ENCODE data around the gene PTOV1. TPM values are rescaled to one million over a fixed set of nuclear protein-coding genes. Genes with fewer than 3 reads are reported as not detected.

PTOV1 gene
- total and polyA plus RNA-seq, 4 donors: 38.0 to 52.3 (median 41.3) TPM

DNA sequence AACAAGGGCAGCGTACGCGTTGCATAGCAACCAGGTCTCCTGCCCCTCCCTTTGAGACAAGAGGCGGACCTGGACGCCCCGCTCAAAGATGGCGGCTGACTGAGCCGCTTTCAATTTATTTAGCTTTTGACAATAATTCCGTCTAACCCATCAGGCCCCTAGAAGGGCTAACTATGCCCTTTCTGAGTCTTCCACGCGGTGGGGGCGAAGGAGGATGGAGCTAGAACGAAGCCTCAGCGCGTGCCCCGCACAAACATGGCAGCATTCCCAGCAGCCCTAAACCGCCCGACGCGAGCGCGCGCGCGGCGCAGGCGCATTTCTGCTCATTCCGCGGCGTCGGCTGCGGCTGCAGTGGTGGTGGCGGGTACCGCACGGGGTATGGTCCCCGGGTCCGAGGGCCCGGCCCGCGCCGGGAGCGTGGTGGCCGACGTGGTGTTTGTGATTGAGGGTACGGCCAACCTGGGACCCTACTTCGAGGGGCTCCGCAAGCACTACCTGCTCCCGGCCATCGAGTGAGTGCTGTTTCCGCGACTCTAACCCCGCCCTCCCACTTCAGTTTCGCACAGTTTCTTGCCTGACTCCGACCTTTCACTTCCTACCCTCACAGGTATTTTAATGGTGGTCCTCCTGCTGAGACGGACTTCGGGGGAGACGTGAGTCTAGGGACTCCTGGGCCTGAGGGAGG lies 32.9 kb upstream of the PTOV1 start, which contains the start of gene MED25:
Gene MED25 (plus strand): TSS at position 326 of the 685 bp plus-strand sequence. CDS start 53 bp downstream, at position 379.
- H3K4me3 ChIP-seq (ENCODE audit: low read depth in 1 of 3, low read length in 3 of 3): peak within 1 kb of the TSS; percentile 72 to 92 (median 91)
- TF ChIP-seq TAF1 (conservative IDR thresholded peaks at IDR 0.05) (no peak), ATF3 (IDR thresholded peaks at IDR 0.05) (no peak), REST (IDR thresholded peaks at IDR 0.05) (no peak), HNF4A (conservative IDR thresholded peaks at IDR 0.05) (no peak), YY1 (IDR thresholded peaks at IDR 0.05) (peak; percentile 100), EGR1 (IDR thresholded peaks at IDR 0.05; ENCODE audit: low read depth in 2 of 2) (no peak), RAD21 (IDR thresholded peaks at IDR 0.05) (peak in 1 of 2 donors; percentile 44), JUND (IDR thresholded peaks at IDR 0.05) (no peak), SP1 (IDR thresholded peaks at IDR 0.05) (no peak), FOXA2 (IDR thresholded peaks at IDR 0.05) (no peak), RXRA (IDR thresholded peaks at IDR 0.05) (no peak), HNF4G (IDR thresholded peaks at IDR 0.05) (no peak), NR2F2 (IDR thresholded peaks at IDR 0.05) (no peak), CTCF (IDR thresholded peaks at IDR 0.05; ENCODE audit: low read depth, low read length, missing input control) (peak; percentile 50), MAX (IDR thresholded peaks at IDR 0.05) (no peak), FOXA1 (IDR thresholded peaks at IDR 0.05) (no peak), GABPA (IDR thresholded peaks at IDR 0.05 in 1 of 2, conservative IDR thresholded peaks at IDR 0.05 in 1 of 2) (no peak), ZBTB33 (IDR thresholded peaks at IDR 0.05) (no peak)
- peak within 1 kb of the TSS; percentile 91 to 100 for H3K27ac ChIP-seq (ENCODE audit: low read depth in 1 of 2, low read length in 2 of 2)
- under 1% methylated on average over 57 of the region's 57 CpGs for WGBS
- peak; percentile 92 for DNase-seq (ENCODE audit: low spot score)
- peaks cover 5 to 25% (median 17%) of the 10 kb centered on the region in 4 donors for H3K4me1 ChIP-seq (ENCODE audit: control insufficient read depth in 4 of 4, insufficient read depth in 4 of 4, low read length in 3 of 4)
- no peaks in the 10 kb centered on the region for H3K27me3 ChIP-seq (ENCODE audit: control insufficient read depth in 4 of 4, insufficient read depth in 4 of 4, low read length in 3 of 4)
- H3K36me3 ChIP-seq (ENCODE audit: control insufficient read depth in 4 of 4, insufficient read depth in 3 of 4, low read depth in 1 of 4, low read length in 3 of 4): peaks cover 0 to under 1% (median 0%) of the 10 kb centered on the region in 4 donors
- peak within 1 kb of the TSS; percentile 72 to 99 for H3K9ac ChIP-seq (ENCODE audit: low read depth in 1 of 2, low read length in 2 of 2)
- H3K9me3 ChIP-seq (ENCODE audit: control insufficient read depth in 4 of 4, low read length in 3 of 4): no peaks in the 10 kb centered on the region
